Ramos (cell line): ENCODE results near the gene CTRB2.
"Not testable (repeated sequence)": the region's sequence is repeated elsewhere in the genome, so short reads cannot be mapped to it uniquely, and the experiment has no call there.

Experiments used
- in situ Hi-C: fragments of 300-500 bp; cut with MboI; formaldehyde crosslinking; loops from one replicate; pipeline ENCODE4 v1.14.3; 2022; ENCODE audit warnings: low sequenced_read_pairs; ENCODE audit not compliant: unreplicated experiment

The CTRB2 gene

DNA sequence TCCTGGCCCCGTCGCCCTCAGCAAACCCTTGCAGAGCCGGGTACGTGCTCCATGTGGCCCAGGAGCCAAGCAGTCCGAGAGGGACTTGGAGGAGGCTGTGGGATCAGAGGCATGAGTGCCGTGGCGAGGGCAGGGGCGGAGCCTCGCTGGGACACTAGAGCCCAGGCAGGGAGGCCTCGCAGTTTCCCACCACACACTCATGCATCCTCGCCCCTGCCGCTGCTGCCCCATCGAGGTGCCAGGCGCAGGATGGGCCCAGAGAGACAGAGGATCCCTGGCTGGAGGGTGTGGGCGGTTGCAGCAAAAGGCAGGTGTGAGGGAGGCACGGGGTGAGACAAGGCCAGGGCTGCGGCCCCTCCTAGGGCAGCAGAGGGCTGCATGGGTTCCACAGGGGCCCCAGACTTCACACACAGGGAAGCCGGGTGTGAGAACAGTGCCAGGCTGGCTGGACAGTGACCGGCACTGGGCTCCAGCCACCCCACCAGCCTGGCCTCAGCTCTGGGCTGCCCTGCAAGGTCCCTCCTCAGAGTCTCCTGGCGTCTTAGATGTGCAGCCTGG, 36.8 kb upstream of the CTRB2 start:
- in situ Hi-C loops = no loop called here

DNA sequence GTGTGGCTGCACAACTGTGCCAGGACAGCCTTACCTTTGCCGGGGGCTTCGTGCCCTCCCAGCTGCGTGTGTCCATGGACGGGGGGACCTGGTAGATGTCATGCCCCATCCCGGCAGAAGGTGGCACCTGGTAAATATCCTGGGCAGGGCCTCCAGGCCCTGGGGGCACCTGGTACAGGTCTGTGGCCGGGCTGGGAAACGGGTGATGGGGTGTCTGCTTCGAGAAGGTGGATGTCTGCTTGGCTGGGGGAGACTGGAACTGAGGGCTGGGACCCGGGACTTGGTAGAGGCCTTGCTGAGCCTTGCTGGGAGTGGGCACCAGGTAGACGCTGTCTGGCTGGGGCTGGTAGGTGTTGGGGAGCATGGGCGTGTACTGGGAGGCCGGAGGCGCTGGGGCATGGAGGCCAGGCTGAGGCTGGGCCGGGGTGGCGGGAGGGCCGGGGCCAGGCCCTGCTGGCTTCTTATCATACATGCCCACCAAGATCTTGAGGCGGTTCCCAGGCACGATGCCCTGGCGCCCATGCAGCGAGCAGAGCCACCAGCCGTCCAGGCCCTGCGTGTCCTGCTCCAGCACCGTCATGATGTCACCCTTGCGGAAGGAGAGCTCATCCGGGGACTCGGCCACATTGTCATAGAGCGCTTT, 35.6 kb upstream of the CTRB2 start:
- in situ Hi-C loops = not testable (repeated sequence)

DNA sequence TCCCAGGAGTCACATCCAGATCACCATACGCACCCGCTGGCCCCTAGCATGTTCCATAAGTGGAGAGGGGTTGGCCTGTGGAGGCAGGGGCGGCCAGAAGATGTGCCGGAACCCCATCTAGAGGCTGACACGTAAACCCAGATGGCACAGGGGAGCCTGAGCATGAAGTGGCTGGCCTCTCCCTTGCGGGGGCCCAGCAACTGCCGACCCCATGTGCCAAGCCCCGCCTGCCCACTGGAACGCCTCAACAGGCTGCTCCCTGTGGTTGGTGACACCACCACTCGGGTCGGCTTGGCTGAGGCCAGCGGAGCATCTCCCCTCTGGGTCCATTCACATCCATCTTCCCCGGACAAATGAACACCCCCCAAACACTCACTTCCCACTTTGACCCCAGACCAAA, 35.0 kb upstream of the CTRB2 start:
- in situ Hi-C loops = no loop called here

DNA sequence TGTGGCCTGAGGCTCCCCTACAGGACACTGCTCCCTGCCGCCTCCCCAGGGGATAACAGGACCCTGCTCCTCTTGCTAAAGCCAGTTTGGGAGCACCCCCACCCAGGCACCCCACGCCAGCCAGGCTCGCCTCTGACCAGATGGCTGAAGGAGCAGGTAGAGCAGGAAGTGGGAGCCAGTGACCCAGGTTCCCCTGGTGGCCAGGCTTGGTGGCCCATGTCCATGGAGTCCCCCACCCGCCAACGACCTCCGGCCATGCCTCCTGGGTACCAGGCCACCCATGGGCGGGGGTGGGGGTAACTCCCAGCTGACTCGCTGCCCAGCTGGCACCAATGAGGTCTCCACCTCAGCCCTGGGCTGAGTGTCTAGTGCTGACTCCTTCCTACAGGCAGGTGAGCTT, 34.5 kb upstream of the CTRB2 start:
- in situ Hi-C loops = no loop called here

DNA sequence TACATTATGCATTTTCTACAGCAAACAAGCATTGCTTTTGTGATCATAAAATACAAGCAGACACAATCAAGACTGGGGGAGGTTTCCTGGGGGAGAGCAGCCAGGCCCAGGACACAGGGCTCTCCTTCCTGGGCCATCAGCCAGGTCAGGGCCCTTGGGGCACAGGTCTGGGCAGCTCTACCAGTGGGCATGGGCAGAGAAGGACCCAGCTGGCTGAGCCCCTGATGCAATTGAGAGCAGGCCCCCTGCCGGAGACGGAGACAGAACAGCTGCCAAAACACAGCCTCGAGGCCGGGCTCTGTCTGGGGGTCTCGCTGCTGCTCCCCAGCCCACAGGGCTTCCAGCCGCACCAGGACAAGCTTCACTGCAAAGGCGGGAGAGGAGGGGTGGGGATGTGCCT, 33.7 kb upstream of the CTRB2 start:
- in situ Hi-C loops = not testable (repeated sequence)

DNA sequence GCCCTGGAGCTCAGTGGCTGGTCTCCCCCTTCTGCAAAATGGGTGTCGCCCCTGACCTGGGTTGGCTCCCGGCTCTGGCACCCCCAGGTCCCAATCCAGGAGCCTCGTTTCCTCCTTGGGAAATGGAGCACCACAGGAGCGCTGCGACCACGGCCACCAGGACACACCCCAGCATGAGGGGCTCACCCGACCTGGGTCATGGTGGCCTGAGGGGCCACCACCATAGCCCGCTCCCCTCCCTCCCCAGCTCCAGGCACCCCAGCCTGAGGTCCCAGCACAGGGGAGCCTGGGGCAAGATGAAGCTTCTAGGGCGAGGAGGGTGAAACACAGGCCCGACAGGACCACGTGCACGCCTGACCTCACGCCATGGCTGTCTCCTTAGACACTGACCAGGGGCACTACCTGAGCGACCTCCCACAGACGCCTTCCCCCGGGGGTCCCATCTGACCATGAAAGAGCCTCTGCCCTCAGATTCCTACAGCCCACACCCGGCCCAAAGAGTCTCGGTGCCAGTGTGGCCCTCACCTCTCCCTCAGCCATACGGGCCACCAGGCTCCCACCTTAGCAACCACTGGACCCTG, 32.7 kb upstream of the CTRB2 start:
- in situ Hi-C loops = loop anchor here (10.0 kb wide), 1 partner anchor 145 kb away; no protein-coding TSS in a partner anchor

DNA sequence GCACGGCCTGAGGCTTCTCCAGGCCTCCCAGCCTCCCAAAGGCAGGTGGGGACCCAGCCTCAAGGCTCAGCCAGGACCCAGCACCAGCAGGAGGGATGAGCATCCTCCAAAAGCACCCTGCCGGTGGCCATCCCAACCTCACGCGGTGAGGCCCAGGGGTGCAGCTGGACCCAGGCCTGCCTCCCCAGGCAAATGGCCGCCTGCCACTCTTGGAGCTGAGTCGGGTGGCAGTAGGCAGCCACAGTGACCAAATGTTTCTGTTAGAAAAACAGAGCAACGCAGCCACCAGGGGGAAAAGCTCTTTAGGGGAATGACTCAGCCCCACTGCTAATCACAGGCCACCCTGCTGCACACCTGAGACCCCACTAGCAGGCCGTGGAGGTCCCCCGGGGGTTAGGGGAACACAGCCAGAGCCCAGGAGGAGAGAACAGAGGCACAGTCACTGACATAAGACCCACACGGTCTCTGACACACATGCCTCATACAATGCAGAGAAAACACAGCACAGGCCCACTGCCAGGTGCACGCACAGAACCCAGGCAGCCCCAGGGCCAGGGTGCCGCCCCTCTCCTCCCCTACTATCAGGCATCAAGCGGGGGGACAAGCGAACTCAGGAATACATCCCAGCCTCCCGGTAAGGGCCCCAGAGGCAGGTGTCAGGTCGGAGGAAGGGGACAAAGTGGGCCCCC, 32.0 kb upstream of the CTRB2 start:
- in situ Hi-C loops = loop anchor here (10.0 kb wide), 1 partner anchor 146 kb away; no protein-coding TSS in a partner anchor

DNA sequence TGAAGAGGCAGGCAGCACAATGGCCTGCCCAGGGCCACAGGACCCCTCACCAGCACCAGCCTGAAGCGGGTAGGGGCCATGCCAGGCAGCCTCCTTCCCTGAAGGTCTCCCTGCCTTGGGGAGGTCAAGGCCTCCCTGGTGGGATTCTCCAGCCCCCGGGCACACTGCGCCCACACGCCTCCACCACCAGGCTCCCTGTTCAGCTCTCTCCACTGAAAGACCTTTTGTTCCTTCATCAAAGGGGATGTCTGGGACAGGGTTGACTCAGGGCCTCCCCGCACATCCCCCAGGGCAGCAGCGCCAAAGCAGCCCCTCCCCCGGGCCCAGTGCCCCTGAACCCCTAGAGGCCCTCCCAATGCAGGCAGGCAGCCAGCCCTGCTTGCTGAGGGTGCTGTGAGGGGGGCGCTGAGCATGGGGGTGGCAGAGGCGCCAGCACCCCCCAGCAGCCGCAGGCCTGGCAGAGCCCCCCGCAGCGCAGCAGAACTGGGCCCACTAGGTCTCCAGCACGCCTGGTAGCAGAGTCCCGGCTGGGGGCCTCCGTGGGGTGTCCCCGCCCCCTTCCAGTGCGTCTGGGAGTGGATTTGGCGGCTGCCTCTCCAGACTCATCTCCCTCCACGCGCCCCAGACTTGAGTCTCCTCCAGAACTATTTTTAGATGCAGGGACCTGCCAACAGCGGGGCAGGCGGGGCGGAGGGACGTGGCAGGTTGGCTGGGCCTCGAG, 31.3 kb upstream of the CTRB2 start:
- in situ Hi-C loops = loop anchor here (10.0 kb wide), 1 partner anchor 147 kb away; no protein-coding TSS in a partner anchor

DNA sequence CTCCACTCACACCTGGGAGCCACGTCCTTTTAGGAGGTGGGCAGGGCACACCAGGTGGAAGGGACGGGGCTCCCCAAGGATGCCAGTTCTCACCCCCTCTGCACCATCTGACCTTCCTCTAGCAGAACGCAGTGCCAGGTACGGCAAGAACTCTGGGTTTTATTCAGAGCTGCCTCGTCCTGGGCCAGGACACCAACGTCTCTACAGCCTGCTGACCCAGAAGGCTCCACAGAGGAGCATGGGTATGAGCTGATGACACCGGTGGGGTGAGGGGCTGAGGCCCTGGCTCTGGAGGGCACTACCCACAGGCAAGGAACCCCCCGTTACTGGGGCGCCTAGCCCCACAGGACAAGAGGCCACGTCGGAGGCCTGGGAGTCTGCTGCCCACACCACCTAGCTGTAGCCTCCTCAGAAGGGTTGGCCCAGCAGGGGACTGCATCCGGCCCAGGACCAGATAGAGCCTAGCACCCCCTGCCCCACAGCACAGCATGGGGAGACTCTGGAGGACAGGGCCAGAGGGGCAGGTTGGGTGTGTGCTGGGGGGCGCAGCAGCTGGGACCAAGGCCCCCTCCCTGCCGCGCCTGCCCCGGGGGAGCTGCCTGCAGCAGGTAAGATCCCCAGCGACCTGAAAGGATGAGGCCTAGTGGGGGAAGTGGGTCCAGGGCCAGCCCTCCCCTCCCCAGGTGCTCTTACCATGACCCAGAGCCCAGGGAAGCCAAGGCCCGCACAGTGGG, 30.6 kb upstream of the CTRB2 start:
- in situ Hi-C loops = loop anchor here (10.0 kb wide), 1 partner anchor 147 kb away; no protein-coding TSS in a partner anchor

DNA sequence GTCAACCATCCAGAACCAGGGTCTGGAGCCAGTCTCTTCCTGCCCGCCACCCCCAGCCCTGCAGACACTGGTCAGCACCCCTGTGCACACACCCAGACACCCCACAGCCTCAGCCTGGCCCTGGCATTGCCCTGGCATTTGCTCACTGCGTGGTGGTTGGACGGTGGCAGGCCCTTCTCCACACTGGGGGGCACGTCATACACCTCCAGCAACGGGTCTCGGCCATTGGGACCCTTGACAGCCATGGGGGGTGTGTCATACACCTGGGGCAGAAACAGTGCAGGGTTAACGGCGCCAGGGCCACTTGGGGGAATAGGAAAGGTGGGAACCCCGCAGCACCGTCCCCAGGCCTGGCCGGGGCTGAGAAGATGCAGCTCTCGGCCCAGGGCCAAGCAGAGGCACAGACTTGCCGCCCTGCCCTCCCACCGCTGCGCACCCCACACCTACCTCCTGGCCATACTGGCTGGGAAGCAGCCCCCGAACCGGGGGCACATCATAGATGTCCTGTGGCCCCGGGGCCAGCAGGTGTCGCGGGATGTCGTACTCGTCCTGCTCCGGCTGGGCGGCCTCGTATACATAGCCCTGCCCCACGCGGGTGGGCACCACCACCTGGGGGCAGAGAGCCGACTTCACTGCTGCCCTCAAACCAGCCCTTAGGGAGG, 29.9 kb upstream of the CTRB2 start:
- in situ Hi-C loops = loop anchor here (10.0 kb wide), 1 partner anchor 148 kb away; no protein-coding TSS in a partner anchor

DNA sequence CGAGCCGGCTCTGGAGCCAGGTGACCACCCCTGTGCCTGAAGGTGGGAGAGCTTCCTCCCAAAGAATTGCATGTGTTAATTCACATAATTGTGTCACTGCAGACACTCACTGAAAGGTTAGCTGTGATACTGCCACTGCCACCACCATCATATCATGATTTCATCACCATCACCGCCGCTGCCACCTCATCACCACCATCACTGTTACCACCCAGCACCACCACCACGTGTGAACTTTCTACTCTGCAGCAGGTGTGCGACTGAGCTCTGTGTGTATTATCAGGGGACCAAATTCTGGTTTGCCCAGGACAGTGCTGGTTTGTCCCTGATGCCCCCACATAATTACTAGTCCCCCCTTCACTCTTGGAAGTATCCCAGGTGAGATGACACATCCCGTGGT, 29.3 kb upstream of the CTRB2 start:
- in situ Hi-C loops = loop anchor here (10.0 kb wide), 1 partner anchor 149 kb away; no protein-coding TSS in a partner anchor

DNA sequence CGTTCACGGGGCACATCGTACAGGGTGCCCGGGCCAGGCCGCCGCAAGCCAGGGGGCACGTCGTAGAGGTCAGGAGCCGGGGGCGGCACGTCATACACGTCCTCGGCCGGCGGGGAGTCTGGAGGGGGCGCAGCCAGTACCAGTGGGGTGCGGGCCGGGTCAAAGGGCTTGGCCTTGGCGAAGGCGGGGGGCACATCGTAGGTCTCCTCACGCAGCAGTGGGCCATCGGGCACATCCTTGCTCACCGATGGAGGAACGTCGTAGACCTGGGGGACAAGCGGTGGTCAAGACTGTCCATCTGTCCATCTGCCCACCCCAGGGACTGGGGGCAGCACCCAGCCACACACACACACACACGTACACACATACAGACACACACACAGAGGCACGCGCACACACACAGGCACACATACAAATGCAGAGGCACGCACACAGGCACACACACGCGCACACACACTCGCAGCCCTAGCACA, 28.8 kb upstream of the CTRB2 start:
- in situ Hi-C loops = loop anchor here (10.0 kb wide), 1 partner anchor 149 kb away; no protein-coding TSS in a partner anchor

DNA sequence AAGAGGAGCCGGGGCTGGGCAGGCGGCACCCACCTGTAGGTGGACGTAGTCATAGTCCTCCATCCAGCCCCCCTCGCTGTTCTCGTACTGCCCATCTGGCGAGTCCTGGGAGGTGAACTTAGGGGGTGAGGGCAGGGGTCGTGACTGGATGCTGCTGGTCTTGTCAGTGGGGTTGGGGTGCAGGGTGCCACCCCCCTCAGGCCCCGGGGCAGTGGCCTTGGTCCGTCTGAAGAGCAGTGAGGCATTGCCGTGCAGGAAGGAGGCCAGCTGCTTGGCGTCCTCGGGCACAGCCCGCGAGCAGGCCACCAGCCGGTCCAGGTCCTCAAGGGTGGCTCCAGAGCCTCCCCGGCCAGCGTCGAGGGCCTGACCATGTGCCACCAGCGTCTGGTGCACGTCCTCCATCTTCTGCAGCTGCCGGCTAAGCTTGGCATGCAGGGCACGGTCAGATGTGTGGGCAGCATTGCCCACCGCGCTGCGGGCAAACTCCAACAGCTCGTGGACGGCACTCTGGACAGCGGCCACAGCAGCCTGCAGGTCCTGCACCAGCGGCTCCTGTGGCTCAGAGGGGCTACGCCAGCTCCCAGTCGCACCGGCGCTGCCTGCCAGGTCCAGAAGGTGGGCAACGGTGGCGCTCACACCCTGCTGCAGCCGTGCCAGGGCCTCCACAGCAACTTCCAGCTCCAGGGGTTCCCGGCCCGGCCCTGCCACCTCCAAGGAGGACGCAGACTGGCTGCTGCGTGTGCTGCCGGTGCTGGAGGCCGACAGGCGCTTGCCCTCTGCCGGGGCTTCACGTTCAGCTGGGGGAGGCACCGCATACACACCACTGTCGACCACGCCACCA, 28.1 kb upstream of the CTRB2 start:
- in situ Hi-C loops = loop anchor here (10.0 kb wide), 1 partner anchor 150 kb away; no protein-coding TSS in a partner anchor

DNA sequence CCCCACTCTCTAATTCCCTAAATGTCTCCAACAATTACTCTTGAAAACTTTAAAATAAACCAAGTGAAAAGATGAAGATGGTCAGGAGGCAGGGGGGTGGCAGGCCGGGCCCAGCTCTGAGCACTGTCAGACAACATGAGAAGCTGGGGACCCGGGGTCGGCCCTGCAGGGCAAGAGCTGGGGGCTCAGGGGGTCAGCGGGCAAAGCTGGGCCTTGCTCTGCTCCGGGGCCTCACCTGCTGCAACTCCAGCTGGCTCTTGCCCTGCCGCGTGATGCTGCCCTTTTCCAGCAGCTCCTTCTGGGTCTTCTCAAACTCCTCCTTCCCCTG, 26.6 kb upstream of the CTRB2 start:
- in situ Hi-C loops = loop anchor here (10.0 kb wide), 1 partner anchor 151 kb away; no protein-coding TSS in a partner anchor

DNA sequence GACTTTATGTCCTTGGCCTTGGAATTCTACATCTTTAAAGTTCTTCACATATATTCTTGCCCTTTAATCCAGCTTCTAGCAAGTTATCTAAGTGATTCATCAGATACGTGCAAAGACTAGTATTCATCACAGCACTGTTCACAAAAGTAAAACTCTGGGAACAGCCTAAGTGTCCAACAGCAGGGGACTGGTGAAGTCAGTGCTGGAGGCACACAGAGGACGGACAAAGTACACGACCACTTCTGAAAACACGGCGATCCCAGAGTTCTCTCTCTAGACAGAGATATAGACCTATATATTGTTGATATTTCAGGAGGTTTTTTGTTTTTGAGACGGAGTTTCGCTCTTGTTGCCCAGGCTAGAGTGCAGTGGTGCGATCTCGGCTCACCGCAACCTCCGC, 24.6 kb upstream of the CTRB2 start:
- in situ Hi-C loops = loop anchor here (10.0 kb wide), 1 partner anchor 153 kb away; no protein-coding TSS in a partner anchor

DNA sequence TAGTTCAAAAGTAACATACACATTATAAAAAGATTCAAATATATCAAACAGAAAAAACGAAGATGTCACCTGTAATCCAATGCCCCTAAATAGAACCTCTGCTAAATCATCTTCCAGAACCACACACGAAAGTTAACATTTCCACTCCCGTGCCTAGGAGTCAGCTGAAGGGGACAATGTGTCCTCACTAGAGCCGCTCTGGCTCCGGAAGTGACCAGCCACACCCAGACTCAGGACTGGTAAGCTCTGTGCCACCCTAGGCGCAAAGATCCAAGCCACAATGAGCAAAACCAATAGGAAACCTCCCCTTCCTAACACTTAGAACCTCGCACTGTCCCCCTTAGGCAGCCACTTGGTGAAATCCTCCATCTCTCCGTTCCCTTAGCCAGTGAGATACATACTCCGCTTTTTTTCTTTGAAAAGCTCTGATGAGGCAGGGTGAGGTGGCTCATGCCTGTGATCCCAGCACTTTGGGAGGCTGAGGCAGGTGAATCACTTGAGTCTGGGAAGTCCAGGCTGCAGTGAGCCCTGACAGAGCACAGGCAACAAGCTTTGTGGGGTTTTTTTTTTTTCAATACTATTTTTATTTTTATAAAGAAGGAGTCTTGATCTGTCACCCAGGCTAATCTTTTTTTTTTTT, 23.6 kb upstream of the CTRB2 start:
- in situ Hi-C loops = loop anchor here (10.0 kb wide), 1 partner anchor 154 kb away; no protein-coding TSS in a partner anchor
